ENCODE measurements around the gene KRTAP10-11.
"Not testable (repeated sequence)": the region's sequence is repeated elsewhere in the genome, so short reads cannot be mapped to it uniquely, and the experiment has no call there.

KRTAP10-11 gene, protein sequence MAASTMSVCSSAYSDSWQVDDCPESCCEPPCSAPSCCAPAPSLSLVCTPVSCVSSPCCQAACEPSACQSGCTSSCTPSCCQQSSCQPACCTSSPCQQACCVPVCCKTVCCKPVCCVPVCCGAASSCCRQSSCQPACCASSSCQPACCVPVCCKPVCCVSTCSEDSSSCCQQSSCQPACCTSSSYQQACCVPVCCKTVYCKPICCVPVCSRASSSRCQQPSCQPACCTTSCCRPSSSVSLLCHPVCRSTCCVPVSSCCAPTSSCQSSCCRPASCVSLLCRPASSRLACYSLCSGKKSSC

GRCh38 chr21:44646366-44647221, at the start of gene KRTAP10-11:
Gene KRTAP10-11, plus strand, starts transcription at chr21:44646414. Its CDS starts 45 bp downstream, at chr21:44646459.
- Mint-ChIP-seq H3K9me3 (peaks cover 32% of the 10 kb centered on the region), H3K36me3 (peaks cover 11% of the 10 kb centered on the region), H3K27me3 (peaks cover 22% of the 10 kb centered on the region)
- CTCF ChIA-PET, result interaction anchor here (0.6 to 1.8 kb wide), 2 partner anchors 11 to 39 kb away, joined by 3 to 4 read pairs; partner anchors contain the start of gene KRTAP12-3
- not testable (repeated sequence) for H3K4me3 Mint-ChIP-seq, H3K27ac Mint-ChIP-seq, DNase-seq, H3K4me1 Mint-ChIP-seq

DNA sequence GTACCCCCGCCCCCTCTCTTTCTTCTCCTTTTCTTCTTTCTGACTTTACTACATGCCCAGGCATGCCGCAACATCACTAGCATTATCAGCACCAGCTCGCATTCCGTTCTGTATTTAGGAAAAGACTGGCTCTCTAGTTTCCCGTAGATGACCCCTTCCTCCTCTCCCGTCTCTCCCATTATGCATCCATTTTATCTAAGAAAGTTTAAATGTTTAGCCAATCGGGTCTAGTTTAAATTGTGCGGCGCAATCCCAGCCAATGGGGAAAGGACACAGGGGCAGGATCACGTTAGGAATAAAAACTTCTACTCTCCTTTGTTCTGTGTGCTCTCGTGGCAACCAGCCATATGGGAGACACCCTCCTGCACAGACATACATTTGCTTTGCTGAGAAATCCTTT, 48.2 kb upstream of the KRTAP10-11 start:
- Mint-ChIP-seq H3K27ac (no peak overlapping the region), H3K36me3 (no peaks in the 10 kb centered on the region), H3K4me3 (no peak overlapping the region), H3K9me3 (no peaks in the 10 kb centered on the region), H3K27me3 (peaks cover 31% of the 10 kb centered on the region), H3K4me1 (no peaks in the 10 kb centered on the region)
- CTCF ChIA-PET, result no interaction called here
- no peak for DNase-seq

DNA sequence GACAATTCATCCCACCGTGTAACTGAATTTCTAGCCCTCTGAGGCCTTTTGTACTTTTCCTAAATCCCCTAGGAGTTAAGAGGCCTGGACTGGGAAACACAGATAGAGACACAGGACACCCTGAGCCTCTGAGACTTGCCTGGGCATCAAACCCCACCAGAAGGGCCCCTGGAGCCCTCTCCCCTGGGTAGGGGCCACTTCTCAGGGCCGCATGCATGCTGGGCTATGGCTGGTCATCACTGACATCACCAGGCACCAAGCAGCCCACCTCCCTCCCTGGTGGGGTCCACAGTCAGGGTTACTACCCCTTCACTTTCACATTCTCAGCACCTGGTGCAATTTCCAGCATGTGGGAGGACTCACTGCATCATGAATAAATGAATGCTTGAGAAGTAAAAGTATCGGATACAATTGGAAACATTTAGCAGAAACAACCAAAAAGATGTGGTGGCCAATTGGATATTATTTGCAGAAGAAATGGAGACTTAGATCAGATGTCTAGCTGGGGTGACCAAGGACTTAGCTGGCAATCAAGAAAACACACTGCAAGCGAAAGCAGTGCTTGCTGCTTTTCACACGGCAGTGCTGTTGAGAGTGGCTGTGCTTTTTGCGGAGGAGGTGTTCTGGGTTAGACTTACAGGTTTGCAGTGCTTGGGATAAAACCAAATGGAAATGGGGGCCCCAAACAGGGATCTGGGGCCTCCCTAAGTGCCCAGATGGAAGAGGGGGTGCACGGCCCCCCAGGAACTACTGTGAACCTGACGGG, 46.8 kb upstream of the KRTAP10-11 start:
- no peak for DNase-seq
- no peaks in the 10 kb centered on the region for H3K36me3 Mint-ChIP-seq
- CTCF ChIA-PET, result no interaction called here
- peaks cover 37% of the 10 kb centered on the region for H3K27me3 Mint-ChIP-seq
- H3K4me3 Mint-ChIP-seq, result no peak overlapping the region
- H3K4me1 Mint-ChIP-seq, result no peaks in the 10 kb centered on the region
- no peak overlapping the region for H3K27ac Mint-ChIP-seq
- no peaks in the 10 kb centered on the region for H3K9me3 Mint-ChIP-seq

GRCh38 chr21:44600118-44600978, 45.9 kb upstream of the KRTAP10-11 start, which contains the start of gene KRTAP10-7:
Gene KRTAP10-7, plus strand, starts transcription at chr21:44600597. Its CDS starts 25 bp downstream, at chr21:44600622.
- CTCF ChIA-PET, result interaction anchor here (0.5 kb wide), 1 partner anchor 99 kb away, joined by 3 read pairs; no protein-coding TSS in a partner anchor
- not testable (repeated sequence) for H3K4me3 Mint-ChIP-seq, H3K9me3 Mint-ChIP-seq, H3K36me3 Mint-ChIP-seq, H3K4me1 Mint-ChIP-seq, H3K27ac Mint-ChIP-seq, DNase-seq
- H3K27me3 Mint-ChIP-seq, result peaks cover 40% of the 10 kb centered on the region

DNA sequence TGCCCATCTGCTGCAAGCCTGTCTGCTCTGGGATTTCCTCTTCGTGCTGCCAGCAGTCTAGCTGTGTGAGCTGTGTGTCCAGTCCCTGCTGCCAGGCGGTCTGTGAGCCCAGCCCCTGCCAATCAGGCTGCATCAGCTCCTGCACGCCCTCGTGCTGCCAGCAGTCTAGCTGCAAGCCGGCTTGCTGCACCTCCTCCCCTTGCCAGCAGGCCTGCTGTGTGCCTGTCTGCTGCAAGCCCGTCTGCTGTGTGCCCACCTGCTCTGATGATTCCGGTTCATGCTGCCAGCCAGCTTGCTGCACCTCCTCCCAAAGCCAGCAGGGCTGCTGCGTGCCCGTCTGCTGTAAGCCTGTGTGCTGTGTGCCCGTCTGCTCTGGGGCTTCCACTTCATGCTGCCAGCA, 45.1 kb upstream of the KRTAP10-11 start:
- H3K9me3 Mint-ChIP-seq, H3K4me3 Mint-ChIP-seq, H3K36me3 Mint-ChIP-seq, H3K27ac Mint-ChIP-seq, H3K4me1 Mint-ChIP-seq, DNase-seq: not testable (repeated sequence)
- CTCF ChIA-PET, result interaction anchor here (0.5 kb wide), 1 partner anchor 98 kb away, joined by 3 read pairs; no protein-coding TSS in a partner anchor
- H3K27me3 Mint-ChIP-seq, result peaks cover 42% of the 10 kb centered on the region

DNA sequence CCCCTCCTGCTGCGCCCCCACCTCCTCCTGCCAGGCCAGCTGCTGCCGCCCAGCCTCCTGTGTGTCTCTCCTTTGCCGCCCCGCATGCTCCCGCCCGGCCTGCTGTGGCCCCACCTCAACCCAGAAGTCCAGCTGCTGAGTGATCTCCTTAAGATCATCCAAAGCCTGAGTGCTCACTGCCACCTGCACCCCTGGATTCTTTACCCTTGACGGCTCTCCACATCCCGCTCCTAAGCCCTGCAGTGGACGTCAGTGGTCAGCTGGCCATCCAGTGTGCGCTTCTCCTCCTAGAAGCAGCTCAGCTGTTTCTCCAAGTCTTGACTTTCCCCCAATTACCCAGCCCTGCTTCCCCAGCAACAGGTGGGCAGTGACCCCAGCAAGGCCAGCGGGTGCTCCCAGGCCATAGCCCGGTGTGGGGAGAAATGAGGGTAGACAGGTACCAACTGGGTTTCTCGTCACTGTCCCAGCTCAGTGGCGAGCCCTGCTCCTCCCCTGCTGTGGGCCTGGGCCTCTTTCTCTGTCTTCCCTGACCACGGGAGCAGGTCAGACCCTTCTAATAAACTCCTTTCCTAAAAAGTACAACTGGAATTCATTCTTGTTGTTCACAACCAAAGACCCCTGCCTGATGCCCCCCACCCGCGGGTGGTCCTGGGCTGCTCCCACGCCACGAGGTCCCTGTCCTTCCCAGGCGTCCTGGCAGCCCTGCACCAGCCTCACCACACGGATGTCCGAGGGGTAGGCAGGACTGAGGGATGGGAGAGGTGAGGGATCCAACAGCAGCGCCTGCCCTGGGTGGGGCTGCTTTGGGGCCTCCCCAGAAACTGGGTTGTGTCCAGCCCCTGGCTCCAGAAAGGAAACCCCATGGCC, 44.4 kb upstream of the KRTAP10-11 start:
- Mint-ChIP-seq H3K36me3 (no peaks in the 10 kb centered on the region), H3K27ac (peak overlapping the region; percentile 37), H3K27me3 (peaks cover 43% of the 10 kb centered on the region), H3K4me1 (no peaks in the 10 kb centered on the region), H3K4me3 (no peak overlapping the region), H3K9me3 (peaks cover 6% of the 10 kb centered on the region)
- CTCF ChIA-PET, result no interaction called here
- no peak for DNase-seq

DNA sequence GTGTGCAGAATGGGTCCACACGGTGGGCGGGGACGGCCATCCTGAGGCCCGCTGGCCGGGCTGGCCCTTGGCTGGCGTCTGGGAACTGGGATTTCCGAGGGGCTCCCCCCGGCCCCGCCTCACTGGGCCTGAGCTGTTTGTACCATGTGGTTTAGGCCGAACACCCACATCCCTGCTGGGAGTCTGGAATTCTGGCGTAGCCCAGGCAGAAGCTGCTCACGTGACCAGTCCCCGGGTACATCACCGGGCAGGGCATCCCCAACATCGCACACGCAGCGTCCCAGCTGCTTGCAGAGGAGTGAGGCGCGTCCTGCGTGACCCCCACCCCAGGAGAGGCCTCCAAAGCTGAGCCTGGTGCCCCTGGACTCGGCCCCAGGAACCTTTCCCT, 43.8 kb upstream of the KRTAP10-11 start:
- Mint-ChIP-seq H3K27ac (no peak overlapping the region), H3K27me3 (peaks cover 43% of the 10 kb centered on the region), H3K9me3 (peaks cover 6% of the 10 kb centered on the region), H3K4me3 (no peak overlapping the region), H3K36me3 (no peaks in the 10 kb centered on the region), H3K4me1 (no peaks in the 10 kb centered on the region)
- DNase-seq, result no peak
- CTCF ChIA-PET, result no interaction called here

DNA sequence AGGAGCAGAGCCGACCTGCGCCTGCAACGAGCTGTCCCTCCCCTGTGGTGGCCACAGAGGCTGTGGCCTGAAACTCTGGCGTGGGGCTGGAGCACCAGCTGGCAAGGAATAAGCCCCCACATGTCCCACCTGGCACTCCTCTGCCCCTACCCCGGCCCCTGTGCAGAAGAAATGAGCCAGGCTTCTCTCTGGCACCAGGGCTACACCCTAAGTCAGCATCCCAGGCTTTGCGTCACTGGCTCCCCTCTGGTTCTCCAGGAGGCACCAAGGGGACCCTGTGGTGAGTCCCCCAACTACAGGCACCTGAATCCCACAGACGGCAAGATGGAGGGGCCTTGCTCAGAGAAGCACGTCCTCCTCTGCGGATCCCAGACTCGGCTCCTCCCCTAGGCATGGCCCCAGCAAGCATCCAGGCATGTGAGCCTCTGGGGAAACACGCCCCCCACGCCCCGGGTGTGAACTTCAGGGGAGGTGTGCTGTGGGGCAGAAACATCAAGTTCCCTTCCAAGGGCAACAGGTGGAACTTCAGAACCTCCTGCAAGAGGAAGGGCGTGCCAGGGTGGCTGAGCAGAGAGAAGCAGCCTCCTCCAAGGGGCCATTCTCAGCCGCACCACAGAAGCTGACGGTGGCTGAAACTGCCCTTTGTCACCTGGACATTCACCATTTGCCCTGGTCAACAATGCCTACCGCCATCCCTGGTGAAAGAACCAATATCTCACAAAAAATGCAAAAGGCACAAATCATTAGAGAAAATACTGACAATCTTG, 42.9 kb upstream of the KRTAP10-11 start:
- CTCF ChIA-PET, result no interaction called here

DNA sequence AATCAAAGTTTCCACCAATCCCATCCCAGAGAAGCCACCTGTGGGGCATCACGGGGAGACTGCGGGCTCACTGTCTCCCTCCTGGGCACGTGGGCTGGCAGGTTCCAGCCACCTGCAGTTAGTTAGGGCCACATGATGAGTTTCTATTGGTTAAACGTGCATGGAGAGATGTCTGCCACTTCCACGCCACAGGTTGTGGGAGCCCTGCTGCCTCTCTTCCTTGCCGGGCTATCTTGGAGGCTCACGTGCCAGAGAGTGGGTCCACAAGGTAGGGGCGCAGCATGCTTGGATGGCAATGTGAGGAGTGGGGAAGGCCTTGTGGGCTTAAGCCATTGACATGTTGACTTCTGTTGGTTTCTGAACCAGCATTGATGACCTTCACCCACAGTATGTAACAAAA, 42.3 kb upstream of the KRTAP10-11 start:
- CTCF ChIA-PET, result no interaction called here
- Mint-ChIP-seq H3K36me3 (no peaks in the 10 kb centered on the region), H3K27ac (no peak overlapping the region), H3K27me3 (peaks cover 40% of the 10 kb centered on the region), H3K9me3 (peaks cover 7% of the 10 kb centered on the region), H3K4me3 (no peak overlapping the region), H3K4me1 (no peaks in the 10 kb centered on the region)
- no peak for DNase-seq

More for the DNA sequence above, 42.9 kb upstream of the KRTAP10-11 start:
- peaks cover 40% of the 10 kb centered on the region for H3K27me3 Mint-ChIP-seq
- H3K4me3 Mint-ChIP-seq, result no peak overlapping the region
- no peaks in the 10 kb centered on the region for H3K36me3 Mint-ChIP-seq
- no peak overlapping the region for H3K27ac Mint-ChIP-seq
- DNase-seq, result no peak
- H3K9me3 Mint-ChIP-seq, result peaks cover 6% of the 10 kb centered on the region
- no peaks in the 10 kb centered on the region for H3K4me1 Mint-ChIP-seq

- peaks cover 8% of the 10 kb centered on the region for H3K36me3 Mint-ChIP-seq
Observed at GRCh38 chr21:44606495-44606894, 39.7 kb upstream of the KRTAP10-11 start.

GRCh38 chr21:44609193-44609592, 37.0 kb upstream of the KRTAP10-11 start:
- H3K4me3 Mint-ChIP-seq, result no peak overlapping the region
- no peaks in the 10 kb centered on the region for H3K4me1 Mint-ChIP-seq
- no peak overlapping the region for H3K27ac Mint-ChIP-seq
- peaks cover 9% of the 10 kb centered on the region for H3K36me3 Mint-ChIP-seq
- CTCF ChIA-PET, result no interaction called here
- H3K27me3 Mint-ChIP-seq, result peaks cover 25% of the 10 kb centered on the region
- peaks cover 42% of the 10 kb centered on the region for H3K9me3 Mint-ChIP-seq
- DNase-seq, result no peak

More at GRCh38 chr21:44606495-44606894, 39.7 kb upstream of the KRTAP10-11 start:
- H3K9me3 Mint-ChIP-seq, result peaks cover 31% of the 10 kb centered on the region
- H3K27ac Mint-ChIP-seq, result no peak overlapping the region
- H3K27me3 Mint-ChIP-seq, result peaks cover 39% of the 10 kb centered on the region
- DNase-seq, result no peak
- no peak overlapping the region for H3K4me3 Mint-ChIP-seq
- H3K4me1 Mint-ChIP-seq, result no peaks in the 10 kb centered on the region
- CTCF ChIA-PET, result interaction anchor here (1.1 kb wide), 1 partner anchor 40 kb away, joined by 3 read pairs; no protein-coding TSS in a partner anchor

All from activated naive CD4-positive, alpha-beta T cell treated with anti-CD3 and anti-CD28 coated beads, Interleukin-2, amount 10 ng/mL, durations not matched to agents 7 days and 5 days (primary cell).